PC-3 (cell line): ENCODE data around the gene RAD23A.

Source experiments
- CTCF ChIP-seq: fragments of 300-600 bp; sonication (generic); conservative IDR thresholded peaks from 2 replicates; pipeline ENCODE4 v1.5.1; 2017; ENCODE audit warnings: antibody characterized with exemption, low read depth, mild to moderate bottlenecking, low read length
- EZH2 ChIP-seq: fragments of 300-600 bp; sonication (generic); IDR thresholded peaks from one replicate; pipeline ENCODE4 v1.6.1; 2017; ENCODE audit warnings: antibody characterized with exemption, mild to moderate bottlenecking, low read length; ENCODE audit not compliant: unreplicated experiment
- EZH2phosphoT487 ChIP-seq: fragments of 300-600 bp; sonication (generic); IDR thresholded peaks from 2 replicates; pipeline ENCODE4 v1.6.1; 2018; ENCODE audit warnings: mild to moderate bottlenecking, antibody characterized with exemption, low read length, borderline replicate concordance

GRCh38 chr19:12983091-12983490 lies 37.4 kb downstream of the RAD23A start:
- TF ChIP-seq CTCF (no peak), EZH2 (no peak), EZH2phosphoT487 (no peak)
